Measurements from ENCODE around the gene GPATCH8. TPM values are rescaled to one million over a fixed set of nuclear protein-coding genes. Genes with fewer than 3 reads are reported as not detected.

Gene GPATCH8
- total and polyA plus RNA-seq, 2 of the 8 experiments (the other 6 are each of a cell fraction or from before 2014, with no cell fraction given), result 20.5 to 58.1 TPM

GRCh38 chr17:44348234-44348987 lies 154.8 kb downstream of the GPATCH8 start (continued):
- TF ChIP-seq GABPA (IDR thresholded peaks at IDR 0.05; ENCODE audit: borderline replicate concordance, insufficient read depth, low read length) (no peak), GTF2F1 (IDR thresholded peaks at IDR 0.05; ENCODE audit: borderline replicate concordance, low read depth, low read length) (no peak)

Small RNAs within 50 kb of the gene (small RNA-seq; reads per million reads assigned to genes)
- not detected for gene RN7SL258P (ENCODE audit: insufficient read depth)

Other genes with a start within 250 kb of the GPATCH8 start
- gene SLC4A1, start 235.3 kb downstream of the GPATCH8 start, total RNA-seq (2021; fragmentation: NEBNext Ultra II Directional; extraction: Animal tissue kit (Norgen Biotek cat#: 25700)), result 0.08 TPM in 1 of 2 replicates, not detected in the other
- gene SLC4A1, start 235.3 kb downstream of the GPATCH8 start, polyA plus RNA-seq (2011; rRNA removed), result 0.08 and 0.09 TPM in 2 replicates
- gene RUNDC3A, start 194.8 kb downstream of the GPATCH8 start, total RNA-seq (2021; fragmentation: NEBNext Ultra II Directional; extraction: Animal tissue kit (Norgen Biotek cat#: 25700)), result 6.1 and 6.4 TPM in 2 replicates
- 13.8 and 15.6 TPM in 2 replicates for gene RUNDC3A, start 194.8 kb downstream of the GPATCH8 start, polyA plus RNA-seq (2011; rRNA removed)
- 189 and 200 TPM in 2 replicates for gene SLC25A39, start 178.6 kb downstream of the GPATCH8 start, total RNA-seq (2021; fragmentation: NEBNext Ultra II Directional; extraction: Animal tissue kit (Norgen Biotek cat#: 25700))
- gene SLC25A39, start 178.6 kb downstream of the GPATCH8 start, polyA plus RNA-seq (2011; rRNA removed), result 291 and 408 TPM in 2 replicates
- 108 and 117 TPM in 2 replicates for gene GRN, start 158.1 kb downstream of the GPATCH8 start, total RNA-seq (2021; fragmentation: NEBNext Ultra II Directional; extraction: Animal tissue kit (Norgen Biotek cat#: 25700))
- gene GRN, start 158.1 kb downstream of the GPATCH8 start, polyA plus RNA-seq (2011; rRNA removed), result 387 and 526 TPM in 2 replicates
- gene FAM171A2, start 139.6 kb downstream of the GPATCH8 start, total RNA-seq (2021; fragmentation: NEBNext Ultra II Directional; extraction: Animal tissue kit (Norgen Biotek cat#: 25700)), result 23.9 and 24.1 TPM in 2 replicates
- gene FAM171A2, start 139.6 kb downstream of the GPATCH8 start, polyA plus RNA-seq (2011; rRNA removed), result 21.9 and 31.8 TPM in 2 replicates
- gene ITGA2B, start 113.8 kb downstream of the GPATCH8 start, total RNA-seq (2021; fragmentation: NEBNext Ultra II Directional; extraction: Animal tissue kit (Norgen Biotek cat#: 25700)), result 11.3 and 12.3 TPM in 2 replicates
- gene ITGA2B, start 113.8 kb downstream of the GPATCH8 start, polyA plus RNA-seq (2011; rRNA removed), result 6.9 and 12.4 TPM in 2 replicates
- 17.0 and 17.6 TPM in 2 replicates for gene FZD2, start 54.1 kb upstream of the GPATCH8 start, total RNA-seq (2021; fragmentation: NEBNext Ultra II Directional; extraction: Animal tissue kit (Norgen Biotek cat#: 25700))
- 86.7 and 93.6 TPM in 2 replicates for gene FZD2, start 54.1 kb upstream of the GPATCH8 start, polyA plus RNA-seq (2011; rRNA removed)
- 3.6 and 4.8 TPM in 2 replicates for gene MEIOC, start 153.1 kb upstream of the GPATCH8 start, total RNA-seq (2021; fragmentation: NEBNext Ultra II Directional; extraction: Animal tissue kit (Norgen Biotek cat#: 25700))
- gene MEIOC, start 153.1 kb upstream of the GPATCH8 start, polyA plus RNA-seq (2011; rRNA removed), result 3.0 and 4.2 TPM in 2 replicates
- 33.2 and 38.1 TPM in 2 replicates for gene CCDC43, start 186.4 kb upstream of the GPATCH8 start, total RNA-seq (2021; fragmentation: NEBNext Ultra II Directional; extraction: Animal tissue kit (Norgen Biotek cat#: 25700))
- gene CCDC43, start 186.4 kb upstream of the GPATCH8 start, polyA plus RNA-seq (2011; rRNA removed), result 4.0 and 4.9 TPM in 2 replicates
- 26.9 and 29.1 TPM in 2 replicates for gene DBF4B, start 205.3 kb upstream of the GPATCH8 start, total RNA-seq (2021; fragmentation: NEBNext Ultra II Directional; extraction: Animal tissue kit (Norgen Biotek cat#: 25700))
- 20.2 and 27.6 TPM in 2 replicates for gene DBF4B, start 205.3 kb upstream of the GPATCH8 start, polyA plus RNA-seq (2011; rRNA removed)

Data from H1 (cell line).